Measurements from ENCODE around the gene DSCAML1.

DSCAML1 gene

GRCh38 chr11:117794772-117795629 lies 2.0 kb downstream of the DSCAML1 start:
- no peak for DNase-seq (ENCODE audit: insufficient read length, low spot score)
- TF ChIP-seq POLR2A (IDR thresholded peaks at IDR 0.05; ENCODE audit: low read depth, low read length), result no peak
- no peak for TF ChIP-seq POU2F2 (IDR thresholded peaks at IDR 0.05; ENCODE audit: low read depth, low read length)
- no peak for TF ChIP-seq TAF1 (IDR thresholded peaks at IDR 0.05; ENCODE audit: low read depth, low read length)
- no peak for TF ChIP-seq POLR2AphosphoS5 (IDR thresholded peaks at IDR 0.05; ENCODE audit: low read depth, low read length)
- TF ChIP-seq SPI1 (IDR thresholded peaks at IDR 0.05; ENCODE audit: low read depth, low read length), result no peak
- no peak for TF ChIP-seq PAX5 (IDR thresholded peaks at IDR 0.05; ENCODE audit: insufficient read depth, low read length, severe bottlenecking)
- no peak for FAIRE-seq

- no peak for FAIRE-seq
- DNase-seq (ENCODE audit: insufficient read length, low spot score), result no peak
- no peak for TF ChIP-seq SPI1 (IDR thresholded peaks at IDR 0.05; ENCODE audit: low read depth, low read length)
- TF ChIP-seq TAF1 (IDR thresholded peaks at IDR 0.05; ENCODE audit: low read depth, low read length), result no peak
- TF ChIP-seq PAX5 (IDR thresholded peaks at IDR 0.05; ENCODE audit: insufficient read depth, low read length, severe bottlenecking), result no peak
- no peak for TF ChIP-seq POU2F2 (IDR thresholded peaks at IDR 0.05; ENCODE audit: low read depth, low read length)
- TF ChIP-seq POLR2A (IDR thresholded peaks at IDR 0.05; ENCODE audit: low read depth, low read length), result no peak
- no peak for TF ChIP-seq POLR2AphosphoS5 (IDR thresholded peaks at IDR 0.05; ENCODE audit: low read depth, low read length)
Observed at GRCh38 chr11:117794135-117794534, 2.9 kb downstream of the DSCAML1 start.

- no peak for FAIRE-seq
- DNase-seq (ENCODE audit: insufficient read length, low spot score), result no peak
- no peak for TF ChIP-seq SPI1 (IDR thresholded peaks at IDR 0.05; ENCODE audit: low read depth, low read length)
- TF ChIP-seq POU2F2 (IDR thresholded peaks at IDR 0.05; ENCODE audit: low read depth, low read length), result no peak
- TF ChIP-seq POLR2AphosphoS5 (IDR thresholded peaks at IDR 0.05; ENCODE audit: low read depth, low read length), result no peak
- TF ChIP-seq PAX5 (IDR thresholded peaks at IDR 0.05; ENCODE audit: insufficient read depth, low read length, severe bottlenecking), result no peak
- TF ChIP-seq POLR2A (IDR thresholded peaks at IDR 0.05; ENCODE audit: low read depth, low read length), result no peak
- no peak for TF ChIP-seq TAF1 (IDR thresholded peaks at IDR 0.05; ENCODE audit: low read depth, low read length)
Observed at GRCh38 chr11:117793583-117793982, 3.4 kb downstream of the DSCAML1 start.

GRCh38 chr11:117792992-117793391 lies 4.0 kb downstream of the DSCAML1 start:
- TF ChIP-seq TAF1 (IDR thresholded peaks at IDR 0.05; ENCODE audit: low read depth, low read length), result no peak
- TF ChIP-seq SPI1 (IDR thresholded peaks at IDR 0.05; ENCODE audit: low read depth, low read length), result no peak
- no peak for TF ChIP-seq POLR2AphosphoS5 (IDR thresholded peaks at IDR 0.05; ENCODE audit: low read depth, low read length)
- no peak for TF ChIP-seq POU2F2 (IDR thresholded peaks at IDR 0.05; ENCODE audit: low read depth, low read length)
- no peak for TF ChIP-seq PAX5 (IDR thresholded peaks at IDR 0.05; ENCODE audit: insufficient read depth, low read length, severe bottlenecking)
- TF ChIP-seq POLR2A (IDR thresholded peaks at IDR 0.05; ENCODE audit: low read depth, low read length), result no peak
- FAIRE-seq (no peak), DNase-seq (ENCODE audit: insufficient read length, low spot score) (no peak)

GRCh38 chr11:117792241-117792640 lies 4.8 kb downstream of the DSCAML1 start:
- TF ChIP-seq POLR2AphosphoS5 (IDR thresholded peaks at IDR 0.05; ENCODE audit: low read depth, low read length), result no peak
- TF ChIP-seq PAX5 (IDR thresholded peaks at IDR 0.05; ENCODE audit: insufficient read depth, low read length, severe bottlenecking), result no peak
- TF ChIP-seq POU2F2 (IDR thresholded peaks at IDR 0.05; ENCODE audit: low read depth, low read length), result no peak
- no peak for DNase-seq (ENCODE audit: insufficient read length, low spot score)
- FAIRE-seq, result no peak

- no peak for DNase-seq (ENCODE audit: insufficient read length, low spot score)
- TF ChIP-seq PAX5 (IDR thresholded peaks at IDR 0.05; ENCODE audit: insufficient read depth, low read length, severe bottlenecking) (no peak), POLR2A (IDR thresholded peaks at IDR 0.05; ENCODE audit: low read depth, low read length) (no peak), TAF1 (IDR thresholded peaks at IDR 0.05; ENCODE audit: low read depth, low read length) (no peak), POU2F2 (IDR thresholded peaks at IDR 0.05; ENCODE audit: low read depth, low read length) (no peak), POLR2AphosphoS5 (IDR thresholded peaks at IDR 0.05; ENCODE audit: low read depth, low read length) (no peak), SPI1 (IDR thresholded peaks at IDR 0.05; ENCODE audit: low read depth, low read length) (no peak)
- no peak for FAIRE-seq
Observed at GRCh38 chr11:117790279-117790678, 6.7 kb downstream of the DSCAML1 start.

- FAIRE-seq, result no peak
- no peak for DNase-seq (ENCODE audit: insufficient read length, low spot score)
- TF ChIP-seq PAX5 (IDR thresholded peaks at IDR 0.05; ENCODE audit: insufficient read depth, low read length, severe bottlenecking) (no peak), POLR2AphosphoS5 (IDR thresholded peaks at IDR 0.05; ENCODE audit: low read depth, low read length) (no peak), POU2F2 (IDR thresholded peaks at IDR 0.05; ENCODE audit: low read depth, low read length) (no peak), POLR2A (IDR thresholded peaks at IDR 0.05; ENCODE audit: low read depth, low read length) (no peak), SPI1 (IDR thresholded peaks at IDR 0.05; ENCODE audit: low read depth, low read length) (no peak), TAF1 (IDR thresholded peaks at IDR 0.05; ENCODE audit: low read depth, low read length) (no peak)
Observed at GRCh38 chr11:117789241-117789640, 7.8 kb downstream of the DSCAML1 start.

GRCh38 chr11:117786135-117786870 lies 10.7 kb downstream of the DSCAML1 start:
- FAIRE-seq, result no peak
- TF ChIP-seq POLR2A (IDR thresholded peaks at IDR 0.05; ENCODE audit: low read depth, low read length) (no peak), TAF1 (IDR thresholded peaks at IDR 0.05; ENCODE audit: low read depth, low read length) (no peak), SPI1 (IDR thresholded peaks at IDR 0.05; ENCODE audit: low read depth, low read length) (no peak), PAX5 (IDR thresholded peaks at IDR 0.05; ENCODE audit: insufficient read depth, low read length, severe bottlenecking) (no peak), POU2F2 (IDR thresholded peaks at IDR 0.05; ENCODE audit: low read depth, low read length) (no peak), POLR2AphosphoS5 (IDR thresholded peaks at IDR 0.05; ENCODE audit: low read depth, low read length) (no peak)
- no peak for DNase-seq (ENCODE audit: insufficient read length, low spot score)

- FAIRE-seq (no peak), DNase-seq (ENCODE audit: insufficient read length, low spot score) (no peak)
- TF ChIP-seq TAF1 (IDR thresholded peaks at IDR 0.05; ENCODE audit: low read depth, low read length), result no peak
- no peak for TF ChIP-seq POLR2AphosphoS5 (IDR thresholded peaks at IDR 0.05; ENCODE audit: low read depth, low read length)
- TF ChIP-seq SPI1 (IDR thresholded peaks at IDR 0.05; ENCODE audit: low read depth, low read length), result no peak
- TF ChIP-seq POU2F2 (IDR thresholded peaks at IDR 0.05; ENCODE audit: low read depth, low read length), result no peak
- TF ChIP-seq PAX5 (IDR thresholded peaks at IDR 0.05; ENCODE audit: insufficient read depth, low read length, severe bottlenecking), result no peak
- TF ChIP-seq POLR2A (IDR thresholded peaks at IDR 0.05; ENCODE audit: low read depth, low read length), result no peak
Observed at GRCh38 chr11:117782101-117782500, 14.9 kb downstream of the DSCAML1 start.

Data from GM12891 (cell line).